ENCODE data around the gene CIROP. TPM values are rescaled to one million over a fixed set of nuclear protein-coding genes. Genes with fewer than 3 reads are reported as not detected.

CIROP gene
- total and polyA plus RNA-seq, 9 of the 15 experiments (the other 6 are each of a cell fraction or from before 2014, with no cell fraction given) = not detected

GRCh38 chr14:23120541-23121251 lies 15.9 kb upstream of the CIROP start (continued):
- TF ChIP-seq MITF (IDR thresholded peaks at IDR 0.05) = peak; percentile 18; the same call in 1 of the 2 replicates
- no peak for TF ChIP-seq FOXJ2 (tag; IDR thresholded peaks at IDR 0.05)
- no peak for TF ChIP-seq MXI1 (IDR thresholded peaks at IDR 0.05; ENCODE audit: low read depth, low read length)
- no peak for TF ChIP-seq ZNF75A (CRISPR knock-in tag; IDR thresholded peaks at IDR 0.05)
- TF ChIP-seq, protein P1, sequence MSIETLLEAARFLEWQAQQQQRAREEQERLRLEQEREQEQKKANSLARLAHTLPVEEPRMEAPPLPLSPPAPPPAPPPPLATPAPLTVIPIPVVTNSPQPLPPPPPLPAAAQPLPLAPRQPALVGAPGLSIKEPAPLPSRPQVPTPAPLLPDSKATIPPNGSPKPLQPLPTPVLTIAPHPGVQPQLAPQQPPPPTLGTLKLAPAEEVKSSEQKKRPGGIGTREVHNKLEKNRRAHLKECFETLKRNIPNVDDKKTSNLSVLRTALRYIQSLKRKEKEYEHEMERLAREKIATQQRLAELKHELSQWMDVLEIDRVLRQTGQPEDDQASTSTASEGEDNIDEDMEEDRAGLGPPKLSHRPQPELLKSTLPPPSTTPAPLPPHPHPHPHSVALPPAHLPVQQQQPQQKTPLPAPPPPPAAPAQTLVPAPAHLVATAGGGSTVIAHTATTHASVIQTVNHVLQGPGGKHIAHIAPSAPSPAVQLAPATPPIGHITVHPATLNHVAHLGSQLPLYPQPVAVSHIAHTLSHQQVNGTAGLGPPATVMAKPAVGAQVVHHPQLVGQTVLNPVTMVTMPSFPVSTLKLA (conservative IDR thresholded peaks at IDR 0.05) = no peak; a peak in 1 of 4 replicates
- no peak for TF ChIP-seq ZC3H11A (IDR thresholded peaks at IDR 0.05; ENCODE audit: low read depth, low read length)
- TF ChIP-seq, protein P2, sequence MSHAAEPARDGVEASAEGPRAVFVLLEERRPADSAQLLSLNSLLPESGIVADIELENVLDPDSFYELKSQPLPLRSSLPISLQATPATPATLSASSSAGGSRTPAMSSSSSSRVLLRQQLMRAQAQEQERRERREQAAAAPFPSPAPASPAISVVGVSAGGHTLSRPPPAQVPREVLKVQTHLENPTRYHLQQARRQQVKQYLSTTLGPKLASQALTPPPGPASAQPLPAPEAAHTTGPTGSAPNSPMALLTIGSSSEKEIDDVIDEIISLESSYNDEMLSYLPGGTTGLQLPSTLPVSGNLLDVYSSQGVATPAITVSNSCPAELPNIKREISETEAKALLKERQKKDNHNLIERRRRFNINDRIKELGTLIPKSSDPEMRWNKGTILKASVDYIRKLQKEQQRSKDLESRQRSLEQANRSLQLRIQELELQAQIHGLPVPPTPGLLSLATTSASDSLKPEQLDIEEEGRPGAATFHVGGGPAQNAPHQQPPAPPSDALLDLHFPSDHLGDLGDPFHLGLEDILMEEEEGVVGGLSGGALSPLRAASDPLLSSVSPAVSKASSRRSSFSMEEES (CRISPR knock-in tag; IDR thresholded peaks at IDR 0.05) = no peak
- TF ChIP-seq ESRRA (IDR thresholded peaks at IDR 0.05; ENCODE audit: borderline replicate concordance, low read depth) = peak; percentile 68; the same call in 1 of the 2 replicates
- TF ChIP-seq FOXM1 (IDR thresholded peaks at IDR 0.05; ENCODE audit: low read depth) = peak; percentile 78
- no peak for TF ChIP-seq FOXM1 (CRISPR knock-in tag; IDR thresholded peaks at IDR 0.05; ENCODE audit: low read depth)
- no peak for TF ChIP-seq MBD1 (CRISPR knock-in tag; IDR thresholded peaks at IDR 0.05)
- peak in 1 of 2 experiments; percentile 87; a peak in 2 of 4 replicates for TF ChIP-seq MLLT1 (IDR thresholded peaks at IDR 0.05)
- peak; percentile 93 for TF ChIP-seq TAL1 (IDR thresholded peaks at IDR 0.05)
- TF ChIP-seq PCBP2 (IDR thresholded peaks at IDR 0.05; ENCODE audit: low read depth, low read length, poor library complexity, severe bottlenecking) = no peak
- TF ChIP-seq KDM1A (IDR thresholded peaks at IDR 0.05) = peak; percentile 46 to 71; a peak in 2 of 4 replicates
- no peak for TF ChIP-seq ZNF324 (CRISPR knock-in tag; IDR thresholded peaks at IDR 0.05)

Data from K562 (cell line).